SK-N-SH (cell line): ENCODE data around the gene SNIP1.

Source experiments
- CTCF ChIP-seq: fragments of 200-600 bp; sonication (generic); IDR thresholded peaks from 2 replicates; pipeline ENCODE4 v1.6.1; 2017; ENCODE audit warnings: antibody characterized with exemption, mild to moderate bottlenecking, moderate library complexity
- REST ChIP-seq: IDR thresholded peaks from 2 replicates; pipeline ENCODE4 v1.6.1; 2012; ENCODE audit warnings: mild to moderate bottlenecking, low read depth, low read length, moderate library complexity
- TAF1 ChIP-seq: IDR thresholded peaks from 2 replicates; pipeline ENCODE4 v1.6.1; 2012; ENCODE audit warnings: low read depth, mild to moderate bottlenecking, low read length, moderate library complexity, borderline replicate concordance

- TF ChIP-seq TAF1 (no peak), CTCF (no peak), REST (no peak)
These were observed 9.1 kb downstream of the SNIP1 start for GRCh38 chr1:37545019-37545418.
